HL-60/S4 treated with retinoic acid at 250 ng/mL for 4 days and 3 days (cell line): ENCODE data around the gene SLC47A2.
"Not testable (repeated sequence)": the region's sequence is repeated elsewhere in the genome, so short reads cannot be mapped to it uniquely, and the experiment has no call there.

Experiments
- in situ Hi-C: fragments of 300-500 bp; cut with MboI; formaldehyde crosslinking; loops from 2 replicates; pipeline ENCODE4 v1.7.0; 2022; ENCODE audit warnings: low sequenced_read_pairs

Gene SLC47A2

GRCh38 chr17:19676896-19677295 lies 39.5 kb downstream of the SLC47A2 start:
- in situ Hi-C loops = no loop called here

GRCh38 chr17:19673623-19674022 lies 42.8 kb downstream of the SLC47A2 start:
- in situ Hi-C loops = no loop called here

GRCh38 chr17:19672009-19672750 lies 44.2 kb downstream of the SLC47A2 start:
- in situ Hi-C loops = no loop called here

GRCh38 chr17:19671433-19671832 lies 45.0 kb downstream of the SLC47A2 start:
- in situ Hi-C loops = no loop called here

GRCh38 chr17:19670908-19671307 lies 45.5 kb downstream of the SLC47A2 start:
- in situ Hi-C loops = no loop called here

GRCh38 chr17:19669680-19670079 lies 46.7 kb downstream of the SLC47A2 start:
- in situ Hi-C loops = not testable (repeated sequence)

GRCh38 chr17:19664821-19665181 lies 51.6 kb downstream of the SLC47A2 start:
- in situ Hi-C loops = no loop called here

- in situ Hi-C loops = no loop called here
Observed at GRCh38 chr17:19664136-19664820, 52.1 kb downstream of the SLC47A2 start.

- in situ Hi-C loops = no loop called here
Observed at GRCh38 chr17:19663097-19663496, 53.3 kb downstream of the SLC47A2 start.

- in situ Hi-C loops = no loop called here
Observed at GRCh38 chr17:19661121-19661520, 55.3 kb downstream of the SLC47A2 start.

GRCh38 chr17:19660219-19660870 lies 56.0 kb downstream of the SLC47A2 start:
- in situ Hi-C loops = no loop called here

- in situ Hi-C loops = no loop called here
Observed at GRCh38 chr17:19659366-19660177, 56.8 kb downstream of the SLC47A2 start.

GRCh38 chr17:19656851-19657581 lies 59.4 kb downstream of the SLC47A2 start:
- in situ Hi-C loops = no loop called here

GRCh38 chr17:19656336-19656735 lies 60.0 kb downstream of the SLC47A2 start:
- in situ Hi-C loops = no loop called here

GRCh38 chr17:19654896-19655295 lies 61.5 kb downstream of the SLC47A2 start:
- in situ Hi-C loops = no loop called here

GRCh38 chr17:19654342-19654886 lies 62.0 kb downstream of the SLC47A2 start:
- in situ Hi-C loops = no loop called here

- in situ Hi-C loops = no loop called here
Observed at GRCh38 chr17:19652595-19652994, 63.8 kb downstream of the SLC47A2 start.

- in situ Hi-C loops = no loop called here
Observed at GRCh38 chr17:19651451-19652238, 64.7 kb downstream of the SLC47A2 start.

- in situ Hi-C loops = no loop called here
Observed at GRCh38 chr17:19650826-19651225, 65.6 kb downstream of the SLC47A2 start.

GRCh38 chr17:19649274-19649541 lies 67.2 kb downstream of the SLC47A2 start:
- in situ Hi-C loops = loop anchor here (25.0 kb wide), 1 partner anchor 137 kb away; no protein-coding TSS in a partner anchor
